SK-N-MC (cell line): ENCODE results near the gene NPIPB8.
"Not testable (repeated sequence)": the region's sequence is repeated elsewhere in the genome, so short reads cannot be mapped to it uniquely, and the experiment has no call there.

Source experiments
- DNase-seq: peaks from one replicate; pipeline ENCODE4 v3.0.0-alpha.2; 2011; ENCODE audit warnings: low read depth, low spot score
- H3K27ac ChIP-seq: fragments of 200-600 bp; sonication (generic); 2 replicates; pipeline ENCODE4 v1.5.1; 2016; ENCODE audit warnings: mixed run types
- H3K36me3 ChIP-seq: fragments of 200-600 bp; sonication (generic); 2 replicates; pipeline ENCODE4 v1.6.1; 2017; ENCODE audit warnings: antibody characterized with exemption, low read length, mixed read lengths; ENCODE audit not compliant: insufficient read depth
- H3K4me3 ChIP-seq: fragments of 200-600 bp; sonication (generic); 2 replicates; pipeline ENCODE4 v1.5.1; 2016
- H3K9ac ChIP-seq: fragments of 200-600 bp; sonication (generic); 2 replicates; pipeline ENCODE4 v1.8.0; 2017; ENCODE audit warnings: mixed run types, mixed read lengths; ENCODE audit not compliant: insufficient read length
- H3K9me3 ChIP-seq: fragments of 200-600 bp; sonication (generic); 2 replicates; pipeline ENCODE4 v1.6.1; 2017; ENCODE audit warnings: low read depth, mild to moderate bottlenecking, antibody characterized with exemption, low read length, moderate library complexity, mixed read lengths
- EZH2 ChIP-seq: fragments of 200-600 bp; sonication (generic); IDR thresholded peaks from one replicate; pipeline ENCODE4 v1.6.1; 2017; ENCODE audit warnings: antibody characterized with exemption
- FOXP2 ChIP-seq: optimal IDR thresholded peaks from 2 replicates; pipeline ENCODE3; 2011; ENCODE audit warnings: mild to moderate bottlenecking, moderate library complexity; ENCODE audit not compliant: insufficient read depth; ENCODE audit errors: extremely low read length, control extremely low read depth
- POLR2AphosphoS5 ChIP-seq: IDR thresholded peaks from 2 replicates; pipeline ENCODE4 v1.6.1; 2012; ENCODE audit warnings: mild to moderate bottlenecking, low read depth, low read length, borderline replicate concordance

Gene NPIPB8

GRCh38 chr16:28603381-28604185 is 34.3 kb upstream of the NPIPB8 start:
- H3K9me3 ChIP-seq, result no peaks in the 10 kb centered on the region
- DNase-seq, result no peak
- H3K27ac ChIP-seq, result no peak overlapping the region
- H3K9ac ChIP-seq, result no peak overlapping the region
- H3K4me3 ChIP-seq, result no peak overlapping the region
- no peak for TF ChIP-seq POLR2AphosphoS5
- no peak for TF ChIP-seq EZH2
- no peak for TF ChIP-seq FOXP2
- no peaks in the 10 kb centered on the region for H3K36me3 ChIP-seq

DNA sequence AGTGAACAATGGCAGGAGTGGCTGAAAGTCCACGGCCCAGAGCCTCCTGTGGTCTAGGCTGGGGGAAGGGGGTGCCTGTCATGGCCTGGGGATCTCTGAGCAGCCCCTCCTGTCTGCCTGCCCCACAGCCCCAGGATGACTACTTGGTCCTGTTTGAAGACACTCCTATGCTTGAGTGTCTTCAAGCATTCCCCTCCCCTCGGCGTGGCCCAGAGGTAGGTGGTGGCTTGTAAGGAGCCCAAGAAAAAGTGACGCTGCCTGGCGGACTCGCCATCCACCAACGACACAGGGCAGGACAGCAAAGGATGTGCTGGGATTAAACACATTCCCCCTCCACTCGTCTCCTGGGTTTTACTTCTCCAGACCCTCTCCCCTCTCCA is 33.7 kb upstream of the NPIPB8 start:
- no peak overlapping the region for H3K4me3 ChIP-seq
- TF ChIP-seq POLR2AphosphoS5 (no peak), EZH2 (no peak), FOXP2 (no peak)
- H3K36me3 ChIP-seq, result no peaks in the 10 kb centered on the region
- DNase-seq, result no peak
- no peak overlapping the region for H3K27ac ChIP-seq
- no peak overlapping the region for H3K9ac ChIP-seq
- no peaks in the 10 kb centered on the region for H3K9me3 ChIP-seq

- Histone ChIP-seq H3K27ac (no peak overlapping the region), H3K36me3 (no peaks in the 10 kb centered on the region), H3K4me3 (no peak overlapping the region), H3K9ac (no peak overlapping the region), H3K9me3 (no peaks in the 10 kb centered on the region)
- DNase-seq, result no peak
- TF ChIP-seq FOXP2 (no peak), POLR2AphosphoS5 (no peak), EZH2 (no peak)
Observed at GRCh38 chr16:28606291-28607115, 31.4 kb upstream of the NPIPB8 start.

- Histone ChIP-seq H3K9ac (no peak overlapping the region), H3K27ac (no peak overlapping the region), H3K36me3 (no peaks in the 10 kb centered on the region), H3K9me3 (no peaks in the 10 kb centered on the region), H3K4me3 (no peak overlapping the region)
- TF ChIP-seq FOXP2, result no peak
- TF ChIP-seq POLR2AphosphoS5, result no peak
- TF ChIP-seq EZH2, result no peak
- DNase-seq, result no peak
Observed at GRCh38 chr16:28607116-28607623, 30.7 kb upstream of the NPIPB8 start.

DNA sequence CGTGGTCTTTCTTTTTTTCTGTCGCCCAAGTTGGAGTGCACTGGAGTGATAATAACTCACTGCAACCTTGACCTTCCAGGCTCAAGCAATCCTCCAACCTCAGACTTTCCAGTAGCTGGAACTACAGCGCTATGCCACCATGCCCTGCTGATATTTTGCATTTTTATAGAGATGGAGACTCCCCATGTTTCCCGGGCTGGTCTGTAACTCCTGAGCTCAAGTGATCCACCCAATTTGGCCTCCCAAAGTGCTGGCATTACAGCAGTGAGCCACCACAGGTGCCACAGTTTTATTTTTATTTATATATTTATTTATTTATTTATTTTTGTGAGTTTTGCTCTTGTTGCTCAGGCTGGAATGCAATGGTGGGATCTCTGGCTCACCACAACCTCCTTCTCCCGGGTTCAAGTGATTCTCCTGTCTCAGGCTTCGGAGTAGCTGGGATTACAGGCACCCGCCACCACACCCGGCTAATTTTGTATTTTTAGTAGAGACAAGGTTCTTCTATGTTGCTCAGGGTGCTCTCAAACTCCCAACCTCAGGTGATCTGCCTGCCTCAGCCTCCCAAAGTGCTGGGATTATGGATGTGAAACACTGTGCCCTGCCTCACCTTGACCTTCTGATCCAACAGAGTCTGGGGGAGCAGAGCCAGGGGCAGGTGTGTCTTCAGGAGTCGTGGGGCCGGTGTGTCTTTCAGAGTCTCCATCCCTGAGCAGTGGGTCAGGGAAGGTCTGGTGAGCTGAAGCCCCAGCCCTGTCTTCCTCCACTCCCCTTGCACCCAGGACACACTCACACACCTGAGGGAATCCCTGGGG is 30.0 kb upstream of the NPIPB8 start:
- not testable (repeated sequence) for DNase-seq, H3K9ac ChIP-seq, H3K9me3 ChIP-seq, H3K4me3 ChIP-seq, H3K27ac ChIP-seq, H3K36me3 ChIP-seq

- not testable (repeated sequence) for H3K9ac ChIP-seq, H3K27ac ChIP-seq, H3K9me3 ChIP-seq, H3K36me3 ChIP-seq, H3K4me3 ChIP-seq, DNase-seq
Observed at GRCh38 chr16:28608496-28608808, 29.4 kb upstream of the NPIPB8 start.

- H3K9ac ChIP-seq, result peak overlapping the region; percentile 26
- H3K9me3 ChIP-seq, H3K36me3 ChIP-seq, H3K27ac ChIP-seq, DNase-seq: not testable (repeated sequence)
- H3K4me3 ChIP-seq, result peak overlapping the region; percentile 60; the same call in 1 of the 2 replicates
Observed at GRCh38 chr16:28608867-28609596, 28.8 kb upstream of the NPIPB8 start.
